Activated T-helper 9 cell treated with anti-CD3 and anti-CD28 coated beads, Interleukin-2, amount 50 U/mL, for 16 hours (primary cell): ENCODE data around the gene PIH1D1.

Experiments used
- DNase-seq: peaks from one replicate; pipeline ENCODE4 v3.0.0-alpha.2; 2020; ENCODE audit warnings: low read depth

Gene PIH1D1

DNA sequence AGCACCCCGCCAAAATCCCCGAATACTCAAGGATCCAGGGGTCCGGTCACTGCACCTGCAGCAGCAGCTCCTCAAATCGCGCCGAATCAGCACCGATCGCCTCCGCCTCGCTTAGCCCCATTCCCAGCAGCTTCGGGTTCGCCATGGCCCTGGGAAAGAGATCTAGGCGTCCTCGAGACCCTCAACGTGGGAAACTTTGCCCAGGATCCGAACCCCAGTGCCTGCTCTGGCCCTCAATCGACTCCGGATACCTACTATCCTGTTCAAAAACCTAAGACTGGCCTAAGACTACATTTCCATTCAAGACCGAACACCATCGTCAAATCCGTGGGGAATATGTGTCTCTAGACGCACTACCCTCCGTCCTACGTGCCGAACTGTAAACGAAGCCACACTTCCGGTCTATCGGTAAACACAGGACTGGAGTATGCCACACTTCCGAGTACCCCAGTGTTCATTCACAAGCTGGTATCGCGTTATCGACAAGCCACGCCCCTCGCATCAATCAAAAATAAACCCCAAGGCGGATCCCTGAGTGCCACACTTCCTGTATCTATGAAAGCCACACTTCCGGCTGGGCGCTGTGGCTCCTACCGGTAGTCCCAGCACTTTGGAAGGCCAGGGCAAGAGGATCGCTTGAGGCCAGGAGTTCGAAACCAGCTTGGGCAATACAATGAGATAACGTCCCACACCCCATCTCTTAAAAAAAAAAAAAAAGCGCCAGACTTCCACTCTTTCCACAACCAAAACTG is at the start of gene PIH1D1:
PIH1D1 (minus strand) TSS at position 385 of the 752 bp plus-strand sequence; CDS start at position 145, 240 bp downstream.
- DNase-seq = peak; percentile 89

DNA sequence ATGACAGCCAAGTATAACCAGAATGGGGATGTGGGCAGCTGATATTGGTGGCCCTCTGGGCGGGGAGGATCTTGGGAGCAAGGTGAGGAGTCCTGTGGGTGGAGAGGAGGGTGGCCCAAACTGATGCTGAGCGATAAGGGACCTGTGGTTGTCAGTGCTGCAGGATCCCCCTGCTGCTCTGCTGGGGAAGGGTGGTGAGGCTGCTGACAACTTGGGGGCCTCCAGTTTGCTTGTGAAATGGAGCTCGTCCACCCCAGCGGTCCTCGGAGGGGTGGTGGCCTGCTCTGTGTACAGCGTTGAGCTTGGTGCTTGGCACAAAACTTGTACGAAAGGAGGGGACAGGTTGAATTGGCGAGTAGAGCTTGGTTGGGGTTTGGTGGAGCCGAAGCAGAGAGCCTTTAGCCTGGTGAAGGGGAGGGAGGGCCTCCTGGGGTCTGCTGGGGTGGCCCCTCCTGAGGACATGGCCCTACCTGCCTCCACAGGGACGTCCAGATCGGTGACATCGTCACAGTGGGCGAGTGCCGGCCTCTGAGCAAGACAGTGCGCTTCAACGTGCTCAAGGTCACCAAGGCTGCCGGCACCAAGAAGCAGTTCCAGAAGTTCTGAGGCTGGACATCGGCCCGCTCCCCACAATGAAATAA is 47.5 kb upstream of the PIH1D1 start:
- no peak for DNase-seq

DNA sequence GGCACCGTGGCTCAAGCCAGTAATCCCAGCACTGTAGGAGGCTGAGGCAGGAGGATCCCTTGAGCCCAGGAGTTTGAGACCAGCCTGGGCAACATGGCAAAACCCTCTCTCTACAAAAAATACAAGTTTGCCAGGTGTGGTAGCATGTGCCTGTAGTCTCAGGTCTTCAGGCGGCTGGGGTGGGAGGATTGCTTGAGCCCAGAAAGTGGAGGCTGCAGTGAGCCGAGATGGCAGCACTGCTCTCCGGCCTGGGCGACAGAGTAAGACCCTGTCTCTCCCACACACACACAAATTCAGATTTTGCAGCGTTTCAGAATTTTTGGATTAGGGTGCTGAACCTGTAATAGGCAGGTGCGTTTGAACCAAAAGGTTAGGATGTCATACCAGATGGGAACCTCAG is 46.9 kb upstream of the PIH1D1 start:
- no peak for DNase-seq

- DNase-seq = no peak
Observed at GRCh38 chr19:49497789-49498103, 46.1 kb upstream of the PIH1D1 start.

DNA sequence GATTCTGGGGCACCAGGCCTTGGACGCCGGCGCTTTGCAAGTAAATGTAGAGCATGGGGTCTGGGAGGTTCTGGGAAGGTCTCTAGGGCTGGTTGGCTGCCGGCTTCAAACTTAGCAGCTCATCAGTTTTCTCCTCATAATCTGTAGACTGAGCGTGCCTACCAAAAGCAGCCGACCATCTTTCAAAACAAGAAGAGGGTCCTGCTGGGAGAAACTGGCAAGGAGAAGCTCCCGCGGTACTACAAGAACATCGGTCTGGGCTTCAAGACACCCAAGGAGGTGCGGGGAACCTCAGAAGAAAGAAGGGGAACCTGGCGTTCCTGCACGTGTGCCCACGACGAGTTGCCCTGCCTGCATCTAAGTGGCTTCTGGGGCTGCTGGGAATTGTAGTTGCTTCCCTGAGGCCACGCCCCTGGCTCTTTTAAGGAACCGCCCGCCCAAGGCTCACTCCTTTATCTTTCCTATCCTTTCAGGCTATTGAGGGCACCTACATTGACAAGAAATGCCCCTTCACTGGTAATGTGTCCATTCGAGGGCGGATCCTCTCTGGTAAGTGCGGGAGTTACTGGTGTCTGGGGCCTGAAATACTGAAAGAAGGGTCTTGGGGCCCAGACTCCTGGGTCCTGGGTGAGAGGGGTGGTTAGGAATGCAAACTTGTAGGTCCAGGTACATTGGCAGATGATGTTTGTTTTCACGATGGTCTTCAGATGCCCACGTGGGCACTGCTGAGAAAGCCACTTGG is 45.6 kb upstream of the PIH1D1 start:
- peak; percentile 63 for DNase-seq

GRCh38 chr19:49496574-49497008 is 45.0 kb upstream of the PIH1D1 start:
- DNase-seq = no peak

GRCh38 chr19:49492573-49493405 is 41.2 kb upstream of the PIH1D1 start:
- no peak for DNase-seq

DNA sequence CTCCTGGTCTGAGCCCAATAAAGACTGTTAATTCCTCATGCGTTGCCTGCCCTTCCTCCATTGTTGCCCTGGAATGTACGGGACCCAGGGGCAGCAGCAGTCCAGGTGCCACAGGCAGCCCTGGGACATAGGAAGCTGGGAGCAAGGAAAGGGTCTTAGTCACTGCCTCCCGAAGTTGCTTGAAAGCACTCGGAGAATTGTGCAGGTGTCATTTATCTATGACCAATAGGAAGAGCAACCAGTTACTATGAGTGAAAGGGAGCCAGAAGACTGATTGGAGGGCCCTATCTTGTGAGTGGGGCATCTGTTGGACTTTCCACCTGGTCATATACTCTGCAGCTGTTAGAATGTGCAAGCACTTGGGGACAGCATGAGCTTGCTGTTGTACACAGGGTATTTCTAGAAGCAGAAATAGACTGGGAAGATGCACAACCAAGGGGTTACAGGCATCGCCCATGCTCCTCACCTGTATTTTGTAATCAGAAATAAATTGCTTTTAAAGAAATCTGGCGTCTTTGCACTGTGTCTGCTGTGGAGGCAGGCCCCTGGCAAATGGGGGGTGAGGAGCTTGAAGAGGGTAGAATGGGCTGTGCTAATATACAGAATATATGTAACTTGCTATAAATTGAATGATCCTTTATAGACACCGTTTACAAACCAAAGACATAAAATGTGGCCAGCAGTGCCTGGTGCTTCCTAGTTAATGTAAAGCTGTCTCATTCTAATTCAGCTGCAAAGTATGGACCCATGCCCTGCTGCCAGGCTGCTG is 40.4 kb upstream of the PIH1D1 start:
- no peak for DNase-seq

DNA sequence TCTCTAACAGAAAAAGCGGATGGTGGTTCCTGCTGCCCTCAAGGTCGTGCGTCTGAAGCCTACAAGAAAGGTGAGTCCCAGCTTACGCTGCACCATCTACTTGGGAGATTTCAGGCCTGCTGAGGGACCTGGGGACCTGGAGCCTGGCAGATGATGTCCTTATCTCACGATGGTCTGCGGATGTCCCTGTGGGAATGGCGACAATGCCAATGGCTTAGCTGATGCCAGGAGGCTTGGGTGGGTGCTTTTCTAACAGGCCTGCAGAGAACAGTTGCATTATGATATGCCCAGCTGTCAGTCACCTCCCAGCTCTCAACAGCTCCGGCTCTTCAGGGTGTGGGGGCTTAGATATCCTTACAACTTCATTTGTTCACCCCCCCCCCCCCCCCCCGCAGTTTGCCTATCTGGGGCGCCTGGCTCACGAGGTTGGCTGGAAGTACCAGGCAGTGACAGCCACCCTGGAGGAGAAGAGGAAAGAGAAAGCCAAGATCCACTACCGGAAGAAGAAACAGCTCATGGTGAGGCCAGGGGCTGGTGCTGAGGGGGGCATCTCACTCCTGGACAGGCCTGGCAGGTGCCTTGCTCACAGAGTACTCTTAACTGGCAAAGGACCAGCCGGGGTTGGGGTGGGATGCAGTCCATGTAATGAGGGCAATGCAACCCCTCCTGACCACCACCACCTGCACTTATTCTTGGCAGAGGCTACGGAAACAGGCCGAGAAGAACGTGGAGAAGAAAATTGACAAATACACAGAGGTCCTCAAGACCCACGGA is 39.6 kb upstream of the PIH1D1 start:
- no peak for DNase-seq

DNA sequence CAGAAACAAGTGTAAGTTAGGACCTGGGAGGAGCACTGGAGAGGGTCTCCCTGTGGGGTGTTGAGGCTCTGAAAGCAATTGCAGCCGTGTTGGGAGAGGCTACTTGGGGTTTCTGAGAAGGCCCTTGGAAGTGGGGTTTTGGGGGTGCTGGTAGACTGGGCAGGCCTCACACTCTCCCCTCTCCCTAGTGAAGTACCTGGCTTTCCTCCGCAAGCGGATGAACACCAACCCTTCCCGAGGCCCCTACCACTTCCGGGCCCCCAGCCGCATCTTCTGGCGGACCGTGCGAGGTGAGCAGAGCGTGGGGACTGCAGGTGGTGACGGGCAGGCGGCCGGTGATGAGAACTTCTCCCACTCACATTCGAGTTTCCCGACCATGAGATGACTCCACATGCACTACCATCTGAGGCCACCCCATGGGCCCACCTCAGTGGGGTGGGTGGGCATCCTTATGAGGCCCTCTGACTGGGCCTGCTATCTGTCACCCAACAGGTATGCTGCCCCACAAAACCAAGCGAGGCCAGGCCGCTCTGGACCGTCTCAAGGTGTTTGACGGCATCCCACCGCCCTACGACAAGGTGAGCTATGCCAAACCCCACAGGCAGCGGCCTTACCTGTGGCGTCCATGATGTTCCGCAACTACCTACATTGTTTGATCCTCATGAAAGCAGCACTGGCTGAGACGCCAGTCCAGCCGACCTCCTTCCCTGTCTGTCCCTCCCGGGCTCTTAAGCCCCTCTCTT is 38.8 kb upstream of the PIH1D1 start:
- DNase-seq = no peak

DNA sequence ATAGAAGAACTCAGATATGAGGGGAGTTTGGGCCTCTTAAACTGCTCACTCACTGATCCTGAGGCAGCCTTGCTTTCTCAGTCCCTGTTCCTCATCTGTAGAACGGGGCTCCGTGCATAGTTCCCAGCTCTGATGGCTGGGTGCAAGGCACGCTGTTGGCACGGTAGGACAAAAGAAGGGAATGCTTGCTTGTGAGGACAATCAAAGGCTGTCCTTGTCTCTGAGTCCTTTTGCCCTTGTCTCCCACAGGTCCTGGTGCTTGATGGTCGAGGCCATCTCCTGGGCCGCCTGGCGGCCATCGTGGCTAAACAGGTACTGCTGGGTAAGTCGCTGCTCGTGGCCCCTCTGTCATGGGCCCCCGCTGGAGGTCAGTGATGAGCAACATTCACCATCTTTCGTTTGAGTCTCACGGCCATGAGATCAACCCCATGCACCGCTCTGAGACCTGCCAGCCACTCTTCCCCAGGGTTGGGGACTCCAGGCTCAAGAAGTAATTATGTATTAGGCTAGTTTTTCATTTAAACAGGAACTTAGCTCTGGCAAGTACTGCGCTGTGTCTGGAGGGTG is 38.1 kb upstream of the PIH1D1 start:
- DNase-seq = no peak

- no peak for DNase-seq
Observed at GRCh38 chr19:49488863-49489537, 37.4 kb upstream of the PIH1D1 start.

DNA sequence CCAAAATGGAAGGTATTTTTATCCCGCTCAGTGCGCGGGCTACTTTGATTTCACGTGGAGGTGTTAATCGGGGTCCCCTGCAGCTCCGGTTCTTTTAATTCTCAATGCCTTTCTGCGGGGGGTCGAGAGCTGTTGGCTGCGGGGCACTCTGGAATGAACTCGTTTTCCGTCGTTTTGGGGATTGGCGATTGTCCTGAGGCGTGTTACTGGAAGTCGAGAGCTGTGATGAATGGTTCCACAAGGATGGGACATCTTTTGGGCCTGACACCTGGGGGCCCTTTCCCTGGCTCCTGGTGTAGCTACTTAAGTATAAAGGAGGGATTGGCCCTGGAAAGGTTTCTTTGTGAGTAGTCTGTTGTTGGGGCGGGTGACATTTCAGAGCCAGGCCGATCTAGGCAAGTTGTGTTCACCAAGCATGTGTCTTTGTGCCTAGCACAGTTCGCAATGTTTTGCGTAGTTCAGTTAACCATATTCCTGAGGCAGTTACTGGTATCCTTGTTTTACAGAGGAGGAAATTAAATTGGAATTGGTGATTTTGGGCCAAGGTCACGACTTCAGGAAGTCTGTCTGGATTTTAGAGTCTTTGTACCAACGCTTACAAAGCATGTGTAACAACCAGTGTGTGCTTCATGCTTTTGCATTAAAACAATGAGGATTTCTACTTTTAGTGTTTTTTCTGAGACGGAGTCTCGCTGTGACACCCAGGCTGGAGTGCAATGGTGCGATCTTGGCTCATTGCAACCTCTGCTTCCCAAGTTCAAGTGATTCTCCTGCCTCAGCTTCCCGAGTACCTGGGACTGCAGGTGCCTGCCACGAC is 36.6 kb upstream of the PIH1D1 start:
- no peak for DNase-seq

- peak; percentile 100 for DNase-seq
Observed at GRCh38 chr19:49487277-49488045, 35.8 kb upstream of the PIH1D1 start, which contains the start of gene RPL13A. TSS of gene RPL13A (plus strand) at chr19:49487608. CDS start at chr19:49487630, 22 bp downstream.

DNA sequence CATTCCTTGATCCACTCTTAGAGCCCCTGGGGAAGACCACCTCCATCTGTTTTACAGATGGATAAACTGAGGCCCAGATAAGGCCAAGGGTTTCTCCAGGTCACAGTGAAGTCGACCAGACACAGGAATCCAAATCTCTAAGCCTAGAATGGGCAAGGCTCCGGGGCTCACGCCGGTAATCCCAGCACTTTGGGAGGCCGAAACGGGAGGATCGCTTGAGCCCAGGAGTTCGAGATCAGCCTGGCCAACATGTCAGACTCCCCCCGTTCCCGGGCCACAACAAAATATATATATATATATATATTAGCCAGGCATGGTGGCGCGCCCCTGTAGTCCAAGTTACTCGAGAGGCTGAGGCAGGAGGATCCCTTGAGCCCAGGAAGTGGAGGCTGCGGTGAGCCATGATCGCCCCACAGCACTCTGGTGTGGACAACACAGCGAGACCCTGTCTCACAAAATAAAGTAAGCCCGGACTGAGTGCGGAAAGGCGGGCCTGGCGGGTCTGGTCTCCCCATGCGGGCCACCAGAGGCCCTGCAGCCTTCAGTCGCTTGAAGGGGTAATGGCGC is 35.2 kb upstream of the PIH1D1 start:
- DNase-seq = no peak

DNA sequence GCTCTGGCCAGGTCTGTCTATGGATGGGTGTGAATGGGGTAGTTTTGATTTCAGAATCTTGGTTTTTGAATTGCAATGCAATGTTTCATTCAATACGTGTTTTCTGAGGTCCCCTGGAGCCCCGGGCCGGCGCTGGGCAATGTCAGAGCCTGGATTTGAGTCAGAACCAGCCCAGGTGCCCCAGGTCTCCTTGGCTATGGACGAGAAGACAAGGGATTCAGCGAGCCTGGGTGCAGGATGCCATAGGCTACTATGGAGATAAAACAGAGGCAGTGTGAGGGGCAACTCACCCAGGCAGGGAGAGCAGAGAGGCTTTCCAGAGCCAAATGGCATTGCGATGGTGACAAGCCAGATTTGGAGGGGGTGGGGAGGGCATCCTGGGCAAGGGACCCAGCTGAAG is 34.6 kb upstream of the PIH1D1 start:
- DNase-seq = no peak
